Measurements from ENCODE around the gene TBPL1.
"Not testable (repeated sequence)": the region's sequence is repeated elsewhere in the genome, so short reads cannot be mapped to it uniquely, and the experiment has no call there.

DNA sequence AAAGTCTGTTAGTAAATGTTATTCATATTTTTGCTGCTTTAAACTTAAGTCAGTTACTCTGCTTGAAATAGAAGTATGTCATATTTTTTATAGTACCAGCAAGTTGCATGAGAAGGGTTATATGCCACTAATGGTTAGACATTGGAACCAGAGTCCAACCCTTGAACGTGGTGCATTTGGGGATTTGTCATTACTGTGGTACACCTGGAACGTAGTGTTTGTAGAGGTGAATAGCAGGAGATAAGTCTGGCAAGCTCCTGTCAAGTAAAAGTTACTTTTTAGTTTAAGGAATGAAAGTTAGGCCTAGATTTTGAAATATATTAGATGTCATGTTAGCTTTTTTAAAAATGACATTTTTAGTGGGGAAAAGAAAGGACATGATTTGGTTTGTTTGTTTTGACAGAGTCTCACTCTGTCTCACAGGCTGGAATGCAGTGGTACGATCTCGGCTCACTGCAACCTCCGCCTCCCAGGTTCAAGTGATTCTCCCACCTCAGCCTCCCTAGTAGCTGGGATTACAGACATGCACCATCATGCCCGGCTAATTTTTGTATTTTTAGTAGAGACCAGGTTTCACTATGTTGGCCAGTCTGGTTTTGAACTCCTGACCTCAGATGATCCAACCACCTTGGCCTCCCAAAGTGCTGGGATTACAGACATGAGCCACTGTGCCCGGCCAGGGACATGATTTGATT is 26.4 kb downstream of the TBPL1 start:
- TF ChIP-seq CTCF, POLR2A (IDR thresholded peaks at IDR 0.05): not testable (repeated sequence)

All from uterus (tissue), 2 donors.